GM12873 (cell line): Measurements from ENCODE around the gene ACSL6.

ENCODE experiments used
- CTCF ChIP-seq: IDR thresholded peaks from 2 replicates; pipeline ENCODE4 v1.5.1; 2012; ENCODE audit warnings: low read depth, mild to moderate bottlenecking, moderate library complexity, low read length, control low read depth; ENCODE audit not compliant: insufficient read depth; ENCODE audit errors: missing control alignments

ACSL6 gene

GRCh38 chr5:131991593-131992324 lies 19.7 kb downstream of the ACSL6 start:
- no peak for TF ChIP-seq CTCF

DNA sequence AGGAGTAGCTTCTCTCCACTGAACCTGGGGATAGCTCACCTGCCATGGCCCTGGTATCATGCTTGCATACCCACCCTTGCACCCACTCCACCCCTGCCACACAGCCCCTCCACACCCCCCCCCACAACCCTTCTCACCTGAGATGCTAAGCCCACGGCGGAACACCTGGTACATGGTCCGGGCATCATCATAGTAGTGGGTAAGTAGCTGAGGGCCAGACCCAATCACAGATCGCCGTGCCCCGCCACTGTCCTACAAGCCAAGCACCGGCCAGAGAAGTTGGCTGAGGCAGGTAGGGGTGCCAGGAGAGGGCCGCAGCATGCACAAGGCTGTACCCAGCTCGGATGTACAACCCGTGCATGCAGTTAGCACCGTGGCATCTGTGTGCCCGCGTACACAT lies 20.7 kb downstream of the ACSL6 start:
- no peak for TF ChIP-seq CTCF

DNA sequence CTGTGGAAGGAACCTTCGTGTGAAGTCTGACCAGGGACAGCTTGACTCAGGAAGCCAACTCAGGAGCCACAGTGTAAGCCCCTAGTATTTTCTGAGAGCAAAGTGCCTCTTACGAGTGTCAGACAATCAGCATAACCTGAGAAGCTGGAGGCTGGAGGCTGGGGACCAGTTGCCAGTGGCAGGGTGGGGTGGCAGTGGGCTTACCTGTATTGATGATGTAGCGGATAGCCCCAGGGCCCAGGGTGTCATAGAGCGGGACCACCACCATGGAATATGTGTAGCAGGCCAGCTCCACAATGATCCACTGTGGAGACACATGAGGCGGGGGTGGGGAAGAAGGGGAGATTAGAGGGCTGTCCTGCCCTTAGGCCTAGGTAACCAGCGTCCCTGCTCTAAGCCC lies 22.9 kb downstream of the ACSL6 start:
- TF ChIP-seq CTCF: no peak

DNA sequence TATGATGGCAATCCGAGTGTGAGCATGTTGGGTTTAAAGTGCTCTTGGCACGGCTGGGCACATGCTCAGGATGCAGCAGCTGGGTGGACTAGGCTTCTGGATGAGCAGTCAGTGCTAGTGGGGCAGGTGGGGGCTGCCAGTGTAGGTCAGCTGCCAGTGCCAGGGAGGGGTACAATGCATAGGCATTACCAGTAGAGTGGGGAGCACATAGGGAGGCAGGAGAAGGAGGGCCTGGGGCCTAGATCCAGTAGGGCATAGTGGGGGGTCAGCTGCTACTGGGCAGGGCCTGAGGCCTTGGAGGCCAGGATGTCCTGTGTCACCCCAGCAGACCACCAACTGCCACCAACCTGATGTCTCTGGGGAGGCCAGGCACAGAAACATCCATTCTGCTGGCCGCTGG lies 24.2 kb downstream of the ACSL6 start:
- no peak for TF ChIP-seq CTCF

DNA sequence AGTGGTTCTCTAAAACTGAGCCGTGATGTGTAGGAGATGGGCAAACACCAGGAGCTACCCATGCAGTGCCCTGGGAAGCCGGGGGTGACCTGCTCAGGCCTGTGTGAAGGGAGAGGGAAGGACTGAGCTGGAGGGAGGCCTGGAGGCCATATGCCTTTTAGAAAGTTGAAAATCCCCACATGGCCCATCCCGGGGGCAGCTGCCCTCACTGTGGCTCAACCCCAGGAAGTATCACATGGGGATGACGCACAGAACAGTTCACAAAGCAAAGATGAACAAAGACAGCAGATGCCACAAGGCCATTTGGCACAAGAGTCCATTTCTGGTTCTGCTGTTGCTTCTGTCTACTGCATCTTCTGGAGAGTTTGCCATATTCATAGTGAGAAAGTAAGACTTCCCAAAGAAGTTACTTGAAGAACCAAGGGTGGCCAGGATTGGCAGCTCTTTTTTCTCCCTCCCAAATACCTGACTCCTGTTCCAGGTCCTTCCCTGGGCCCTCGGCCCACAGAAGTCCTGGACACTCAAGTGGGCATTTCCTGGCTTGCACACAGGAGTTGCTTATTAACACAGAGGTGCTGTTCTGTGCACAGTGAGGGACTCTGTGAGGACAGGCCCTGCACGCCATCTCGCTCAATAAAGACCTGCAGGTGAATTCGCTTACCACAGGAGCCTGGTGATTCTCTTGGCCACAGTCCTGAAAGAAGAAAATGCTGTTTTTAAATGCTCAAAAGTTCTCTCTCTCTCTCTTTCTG lies 25.1 kb downstream of the ACSL6 start:
- TF ChIP-seq CTCF: no peak

DNA sequence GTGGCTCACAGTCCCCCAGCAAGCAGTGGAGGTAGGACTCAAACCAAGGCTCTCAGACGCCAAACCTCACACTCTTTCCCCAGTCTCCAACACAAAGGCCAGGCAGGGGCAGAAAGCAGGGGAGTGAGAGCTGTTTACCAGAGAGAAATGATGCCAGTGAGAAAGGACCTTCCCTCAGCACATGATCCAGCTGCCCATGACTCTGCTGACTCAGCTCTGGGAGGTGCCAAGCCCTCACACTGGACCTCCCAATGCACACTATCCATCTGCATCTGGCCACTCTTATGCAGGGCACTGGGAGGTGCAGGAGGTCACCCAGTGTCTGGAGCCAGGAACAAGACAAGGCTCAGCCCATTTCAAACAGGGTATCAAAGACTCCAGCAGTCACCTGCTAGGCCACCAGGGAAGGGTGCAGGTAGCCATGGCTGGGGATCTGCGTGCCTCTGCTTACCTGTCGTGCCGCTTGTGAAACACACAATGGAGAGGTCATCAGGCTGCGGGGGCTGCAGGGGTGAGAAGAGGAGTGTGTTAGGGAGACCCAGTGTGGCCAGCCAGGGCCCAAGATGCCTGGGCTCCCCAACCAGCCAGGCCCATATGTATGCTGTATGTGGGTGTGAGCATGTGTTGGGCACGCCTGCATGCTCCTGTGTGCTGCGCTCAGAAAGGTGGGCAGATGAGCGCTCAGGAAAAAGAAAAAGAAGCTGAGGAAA lies 26.3 kb downstream of the ACSL6 start:
- TF ChIP-seq CTCF: no peak

DNA sequence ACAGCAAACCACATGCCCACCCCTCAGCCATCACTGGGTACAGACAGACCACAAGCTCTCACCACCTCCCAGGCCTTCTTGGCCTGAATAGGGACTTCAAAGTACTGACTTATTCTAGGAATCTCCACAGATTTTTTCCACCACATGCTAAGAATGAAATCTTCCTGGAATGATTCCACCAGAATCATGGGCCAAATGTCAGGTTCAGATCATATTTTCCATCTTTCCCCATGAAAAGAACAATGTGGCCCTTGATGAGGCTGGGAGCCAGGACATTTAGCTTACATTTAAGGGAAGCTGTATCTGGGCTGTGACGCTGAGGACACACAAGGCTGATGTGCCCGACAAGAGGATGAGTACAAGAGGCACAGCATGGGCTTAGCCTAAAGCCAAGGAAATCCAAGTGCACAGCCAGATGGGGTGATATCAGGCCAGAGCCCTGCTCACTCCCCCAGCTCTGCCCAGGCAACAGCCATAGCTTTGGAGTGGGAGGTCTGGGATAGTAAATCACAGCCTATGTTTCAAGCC lies 28.1 kb downstream of the ACSL6 start:
- TF ChIP-seq CTCF: no peak
